Activated CD4-positive, alpha-beta T cell treated with anti-CD3 and anti-CD28 coated beads, Interleukin-2, amount 10 ng/mL, durations not matched to agents 24 days and 14 days (primary cell): ENCODE data around the gene TTLL9. TPM values are rescaled to one million over a fixed set of nuclear protein-coding genes. Genes with fewer than 3 reads are reported as not detected.

Experiments
- DNase-seq: peaks from one replicate; pipeline ENCODE4 v3.0.0; 2022
- H3K27ac Mint-ChIP-seq: one replicate; pipeline ENCODE4 v1.8.0; 2022; ENCODE audit warnings: mild to moderate bottlenecking, mixed read lengths
- H3K27me3 Mint-ChIP-seq: one replicate; pipeline ENCODE4 v1.8.0; 2022; ENCODE audit warnings: mixed read lengths
- H3K36me3 Mint-ChIP-seq: one replicate; pipeline ENCODE4 v1.8.0; 2022; ENCODE audit warnings: low read depth, mild to moderate bottlenecking, mixed read lengths
- H3K4me1 Mint-ChIP-seq: one replicate; pipeline ENCODE4 v1.8.0; 2021; ENCODE audit warnings: mixed read lengths
- H3K4me3 Mint-ChIP-seq: one replicate; pipeline ENCODE4 v1.8.0; 2022; ENCODE audit warnings: mild to moderate bottlenecking, moderate library complexity, mixed read lengths
- H3K9me3 Mint-ChIP-seq: one replicate; pipeline ENCODE4 v1.8.0; 2021; ENCODE audit warnings: mixed read lengths
- intact Hi-C: fragments of 100-400 bp; cut with micrococcal nuclease; formaldehyde crosslinking; loops from one replicate; pipeline ENCODE4 v1.15.1; 2023
- total RNA-seq: library from RNA; stranded (reverse); gene quantifications from 2 replicates; pipeline ENCODE4 v1.2.3, GENCODE V29; 2022

Gene TTLL9
- total RNA-seq, 1 donor from 2014 or later, result not detected

DNA sequence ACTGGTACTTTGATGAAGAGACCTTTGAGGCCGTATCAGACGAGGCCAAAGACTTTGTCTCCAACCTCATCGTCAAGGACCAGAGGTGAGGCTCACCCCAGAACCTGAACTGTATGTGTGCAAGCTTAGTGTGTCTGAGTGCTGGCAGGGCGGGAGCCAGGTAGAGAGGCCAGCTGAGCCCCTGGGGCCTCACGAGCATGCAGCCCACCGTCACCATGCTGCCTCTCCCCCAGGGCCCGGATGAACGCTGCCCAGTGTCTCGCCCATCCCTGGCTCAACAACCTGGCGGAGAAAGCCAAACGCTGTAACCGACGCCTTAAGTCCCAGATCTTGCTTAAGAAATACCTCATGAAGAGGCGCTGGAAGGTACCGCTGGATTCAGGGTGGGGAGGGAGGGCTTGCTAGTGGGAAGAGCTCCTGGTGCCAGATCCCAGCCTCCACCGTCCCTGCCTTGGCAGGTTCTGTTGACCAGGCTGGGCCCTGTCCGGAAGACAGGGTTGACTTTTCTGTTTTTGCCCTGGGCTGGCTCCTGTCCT, 38.6 kb upstream of the TTLL9 start:
- intact Hi-C loops, result no loop called here
- H3K36me3 Mint-ChIP-seq, result no peaks in the 10 kb centered on the region
- no peak overlapping the region for H3K27ac Mint-ChIP-seq
- H3K27me3 Mint-ChIP-seq, result no peaks in the 10 kb centered on the region
- no peak overlapping the region for H3K4me3 Mint-ChIP-seq
- DNase-seq, result no peak
- peaks cover 9% of the 10 kb centered on the region for H3K4me1 Mint-ChIP-seq
- H3K9me3 Mint-ChIP-seq, result no peaks in the 10 kb centered on the region

DNA sequence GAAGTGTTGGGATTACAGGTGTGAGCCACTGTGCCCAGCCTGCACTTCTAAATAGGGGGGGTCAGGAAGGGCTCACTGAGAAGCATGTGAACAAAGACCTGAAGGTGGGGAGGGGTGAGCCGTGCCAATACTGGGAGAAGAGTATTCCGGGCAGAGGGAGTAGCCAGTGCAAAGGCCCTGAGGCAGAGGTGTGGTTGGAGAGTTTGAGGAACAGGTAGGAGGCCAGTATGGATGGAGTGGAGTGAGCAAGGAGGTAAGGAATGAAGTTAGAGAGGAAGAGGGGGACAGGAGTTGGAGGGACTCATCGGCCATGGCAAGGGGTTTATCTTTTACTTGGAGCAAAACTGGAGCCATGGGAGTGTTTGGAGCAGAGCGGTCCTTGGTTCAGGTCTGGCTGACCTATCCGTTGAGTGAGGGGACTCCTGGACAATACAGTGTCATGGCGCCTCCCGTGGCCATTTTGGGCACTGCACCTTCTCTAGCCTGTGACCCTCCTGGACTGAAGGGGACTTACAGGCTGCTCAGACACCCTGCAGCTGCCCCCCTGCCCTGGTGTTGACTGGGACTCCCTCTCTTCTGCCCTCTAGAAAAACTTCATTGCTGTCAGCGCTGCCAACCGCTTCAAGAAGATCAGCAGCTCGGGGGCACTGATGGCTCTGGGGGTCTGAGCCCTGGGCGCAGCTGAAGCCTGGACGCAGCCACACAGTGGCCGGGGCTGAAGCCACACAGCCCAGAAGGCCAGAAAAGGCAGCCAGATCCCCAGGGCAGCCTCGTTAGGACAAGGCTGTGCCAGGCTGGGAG, 37.1 kb upstream of the TTLL9 start:
- Mint-ChIP-seq H3K4me3 (no peak overlapping the region), H3K4me1 (peaks cover 9% of the 10 kb centered on the region), H3K27me3 (no peaks in the 10 kb centered on the region), H3K27ac (no peak overlapping the region), H3K36me3 (no peaks in the 10 kb centered on the region), H3K9me3 (no peaks in the 10 kb centered on the region)
- peak; percentile 89 for DNase-seq
- intact Hi-C loops, result no loop called here

DNA sequence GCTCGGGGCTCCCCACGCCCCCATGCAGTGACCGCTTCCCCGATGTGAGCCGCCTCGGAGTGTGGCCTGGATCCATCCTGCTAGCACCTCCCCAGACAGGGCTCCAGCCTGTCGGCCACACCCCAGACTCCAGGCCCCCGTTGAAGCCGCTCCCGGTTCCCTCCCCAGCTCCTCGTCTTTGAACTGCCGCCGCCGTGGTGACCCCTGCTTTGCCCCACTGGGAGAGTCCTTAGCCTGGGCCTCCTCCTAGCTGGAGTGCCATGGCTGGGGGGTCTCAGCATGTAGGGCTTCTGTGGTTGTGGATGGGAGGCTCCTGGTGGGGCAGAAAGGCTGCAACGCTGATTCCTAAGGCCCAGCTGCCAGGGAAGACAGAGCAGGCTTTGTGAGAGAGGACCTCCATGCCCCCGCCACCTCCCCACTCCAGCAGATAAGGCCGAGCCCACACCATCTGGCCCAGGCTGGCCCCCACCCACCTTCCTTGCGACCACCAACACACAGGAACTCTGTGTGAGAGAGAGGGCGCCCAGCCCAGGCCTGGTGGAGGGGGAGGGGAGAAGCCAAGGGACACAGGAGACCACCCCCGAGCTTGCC, 36.4 kb upstream of the TTLL9 start:
- no peak overlapping the region for H3K4me3 Mint-ChIP-seq
- intact Hi-C loops, result no loop called here

DNA sequence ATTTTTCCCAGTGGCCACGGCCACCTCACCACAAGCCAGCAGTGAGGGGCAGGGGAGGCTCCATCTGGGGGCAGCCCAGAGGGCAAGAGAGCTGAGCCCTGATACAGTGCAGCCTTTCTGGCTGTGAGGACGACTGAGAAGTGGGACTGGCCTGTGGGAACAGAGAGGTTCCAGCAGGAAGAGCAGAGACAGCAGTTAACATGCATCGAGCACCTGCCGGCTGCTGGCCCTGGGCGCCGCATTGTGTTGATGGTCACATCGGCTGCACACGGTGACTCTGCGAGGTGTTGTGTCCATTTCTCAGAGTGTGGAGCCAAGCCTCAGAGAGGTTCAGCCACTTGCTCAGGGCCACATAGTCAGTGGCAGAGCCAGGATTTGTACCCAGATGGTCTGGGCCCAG, 34.9 kb upstream of the TTLL9 start:
- Mint-ChIP-seq H3K27ac (no peak overlapping the region), H3K9me3 (no peaks in the 10 kb centered on the region), H3K4me1 (peaks cover 9% of the 10 kb centered on the region), H3K27me3 (no peaks in the 10 kb centered on the region), H3K4me3 (no peak overlapping the region), H3K36me3 (no peaks in the 10 kb centered on the region)
- no peak for DNase-seq
- intact Hi-C loops, result no loop called here

More for the DNA sequence above, 36.4 kb upstream of the TTLL9 start:
- Mint-ChIP-seq H3K4me1 (peaks cover 9% of the 10 kb centered on the region), H3K27ac (no peak overlapping the region), H3K36me3 (no peaks in the 10 kb centered on the region), H3K27me3 (no peaks in the 10 kb centered on the region), H3K9me3 (no peaks in the 10 kb centered on the region)
- no peak for DNase-seq

DNA sequence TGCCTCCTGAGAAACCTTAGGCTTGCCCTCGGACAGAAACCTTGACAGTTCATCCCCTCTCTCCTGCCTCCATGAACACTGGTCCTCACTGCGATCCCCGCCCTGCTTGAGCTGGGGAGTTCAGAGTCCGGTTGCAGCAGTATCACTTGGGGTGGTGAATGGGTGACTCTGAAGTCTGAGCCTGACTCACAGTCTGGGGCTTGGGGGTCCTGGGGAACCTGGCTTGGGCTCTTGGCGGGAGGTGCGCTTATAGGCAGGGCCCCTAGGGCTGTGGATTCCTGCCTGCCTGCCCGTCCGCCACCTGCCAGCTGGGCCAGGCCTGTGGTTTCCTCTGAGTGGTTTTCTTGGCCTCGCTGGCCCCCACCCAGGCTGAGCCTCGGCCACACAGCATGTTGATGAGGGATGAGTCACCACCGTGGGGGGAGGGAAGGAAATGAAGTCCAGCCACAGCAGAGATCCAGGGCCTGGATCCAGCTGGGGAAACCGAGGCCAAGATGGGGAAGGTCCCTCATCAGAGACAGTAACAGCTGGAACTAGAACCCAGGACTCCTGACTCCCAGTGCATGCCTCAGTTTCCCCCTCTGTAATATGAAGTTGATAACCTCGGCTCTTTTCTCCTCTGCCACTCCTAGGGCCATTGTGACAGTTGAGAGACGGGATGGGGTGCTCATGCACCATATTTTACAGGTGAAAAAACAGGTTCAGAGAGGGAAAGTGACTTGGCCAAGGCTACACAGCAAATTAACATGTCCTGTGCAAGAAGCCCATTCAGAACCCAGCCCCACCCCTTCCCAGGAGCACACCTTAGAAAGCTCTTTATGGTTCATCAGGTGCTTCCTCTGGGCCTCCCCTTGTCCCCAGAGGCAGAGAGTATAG, 34.2 kb upstream of the TTLL9 start:
- intact Hi-C loops, result no loop called here
- H3K4me1 Mint-ChIP-seq, result peaks cover 9% of the 10 kb centered on the region
- no peaks in the 10 kb centered on the region for H3K27me3 Mint-ChIP-seq
- H3K36me3 Mint-ChIP-seq, result no peaks in the 10 kb centered on the region
- DNase-seq, result peak; percentile 74
- no peak overlapping the region for H3K4me3 Mint-ChIP-seq
- H3K27ac Mint-ChIP-seq, result no peak overlapping the region
- no peaks in the 10 kb centered on the region for H3K9me3 Mint-ChIP-seq

DNA sequence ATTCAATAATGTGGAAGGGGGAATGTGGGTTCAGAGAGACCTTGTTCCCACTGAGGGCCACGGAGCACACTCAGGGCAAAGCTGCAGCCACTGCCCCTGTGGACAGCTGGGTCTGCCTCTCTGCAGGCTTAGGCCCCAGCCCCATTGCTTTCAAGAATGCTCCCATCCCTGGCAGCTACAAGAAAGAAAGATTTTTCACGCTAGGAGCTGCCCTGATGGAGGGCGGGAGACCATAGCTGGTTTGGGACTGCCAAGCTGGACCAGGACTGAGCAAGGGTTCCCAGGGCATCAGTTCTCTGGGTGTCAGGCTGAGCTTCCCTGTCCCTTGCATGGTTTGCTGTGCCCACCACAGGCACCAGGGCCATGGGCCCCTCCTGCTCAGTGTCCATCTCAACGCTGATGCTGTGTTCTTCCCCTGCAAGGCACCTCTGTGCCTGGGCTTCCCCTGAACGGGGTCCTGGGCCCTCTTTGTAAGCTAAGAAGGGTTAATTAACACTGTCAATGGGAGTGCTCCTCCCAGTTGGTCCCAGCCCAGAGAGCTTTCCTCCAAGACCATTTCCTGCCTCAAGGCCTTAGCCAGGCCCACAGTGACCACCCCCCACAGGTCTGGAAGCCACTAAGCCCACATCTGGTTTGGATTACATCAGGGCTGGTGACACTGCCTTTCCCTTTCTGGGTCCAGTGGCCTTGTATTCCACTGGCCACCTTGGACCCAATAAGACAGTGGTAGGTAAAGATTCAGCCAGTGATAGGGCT, 33.4 kb upstream of the TTLL9 start:
- intact Hi-C loops, result no loop called here
- H3K4me3 Mint-ChIP-seq, result no peak overlapping the region
- no peak for DNase-seq
- H3K36me3 Mint-ChIP-seq, result no peaks in the 10 kb centered on the region
- no peak overlapping the region for H3K27ac Mint-ChIP-seq
- H3K9me3 Mint-ChIP-seq, result no peaks in the 10 kb centered on the region
- no peaks in the 10 kb centered on the region for H3K27me3 Mint-ChIP-seq
- H3K4me1 Mint-ChIP-seq, result peaks cover 9% of the 10 kb centered on the region

DNA sequence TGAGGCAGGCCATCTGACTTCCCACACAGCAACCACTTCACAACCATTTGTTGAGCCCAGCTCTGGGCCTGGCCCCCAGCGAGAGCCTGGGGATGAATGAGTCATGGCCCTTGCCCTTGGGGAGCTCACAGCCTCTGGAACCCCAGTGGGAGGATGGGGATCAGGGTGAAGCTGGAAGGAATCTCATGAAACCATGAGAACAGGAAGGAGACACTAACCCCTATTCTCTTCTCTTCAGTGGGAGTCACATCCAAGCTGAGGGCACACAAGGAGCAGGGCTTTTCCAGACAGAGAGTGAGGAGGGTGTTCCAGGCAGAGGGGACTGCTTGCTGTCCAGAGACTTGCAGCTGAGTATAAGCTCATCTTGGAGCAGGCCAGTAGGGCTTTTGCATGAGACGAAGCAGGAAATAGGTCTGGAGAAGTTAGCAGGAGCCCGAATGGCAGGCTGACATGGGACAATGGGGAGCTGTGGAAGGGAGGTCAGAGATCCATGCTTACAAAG, 32.5 kb upstream of the TTLL9 start:
- Mint-ChIP-seq H3K27me3 (no peaks in the 10 kb centered on the region), H3K4me1 (peaks cover 9% of the 10 kb centered on the region), H3K36me3 (no peaks in the 10 kb centered on the region), H3K9me3 (no peaks in the 10 kb centered on the region), H3K4me3 (no peak overlapping the region), H3K27ac (no peak overlapping the region)
- intact Hi-C loops, result no loop called here
- DNase-seq, result no peak

DNA sequence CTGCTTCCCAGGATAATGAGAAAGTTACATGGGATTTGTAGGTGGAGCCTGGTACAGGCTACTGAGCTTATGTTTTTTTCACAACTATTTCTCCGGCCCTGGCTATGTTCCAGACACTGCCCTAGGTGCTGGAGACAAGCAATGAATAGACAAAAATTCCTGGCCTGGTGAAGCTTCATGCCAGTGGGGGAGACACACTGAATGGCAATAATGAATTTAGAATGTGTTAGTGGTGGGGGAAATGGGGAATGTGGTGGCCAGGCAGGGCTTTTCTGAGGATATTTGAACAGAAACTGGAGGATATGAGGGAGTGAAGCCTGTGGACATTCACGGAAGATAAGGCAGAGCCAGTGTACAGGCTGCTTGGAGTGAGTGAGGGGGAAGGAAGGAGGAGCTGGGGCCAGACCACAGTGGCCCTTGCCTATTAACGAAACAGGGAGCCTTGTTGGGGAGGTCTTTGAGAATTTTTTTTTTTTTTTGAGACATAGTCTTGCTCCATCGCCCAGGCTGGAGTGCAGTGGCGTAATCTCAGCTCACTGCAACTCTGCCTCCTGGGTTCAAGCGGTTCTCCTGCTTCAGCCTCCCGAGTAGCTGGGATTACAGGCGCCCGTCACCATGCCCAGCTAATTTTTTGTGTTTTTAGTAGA, 31.7 kb upstream of the TTLL9 start:
- H3K4me1 Mint-ChIP-seq, result peaks cover 9% of the 10 kb centered on the region
- intact Hi-C loops, result no loop called here
- H3K27me3 Mint-ChIP-seq, result no peaks in the 10 kb centered on the region
- no peaks in the 10 kb centered on the region for H3K36me3 Mint-ChIP-seq
- no peaks in the 10 kb centered on the region for H3K9me3 Mint-ChIP-seq
- H3K4me3 Mint-ChIP-seq, result no peak overlapping the region
- no peak for DNase-seq
- no peak overlapping the region for H3K27ac Mint-ChIP-seq

DNA sequence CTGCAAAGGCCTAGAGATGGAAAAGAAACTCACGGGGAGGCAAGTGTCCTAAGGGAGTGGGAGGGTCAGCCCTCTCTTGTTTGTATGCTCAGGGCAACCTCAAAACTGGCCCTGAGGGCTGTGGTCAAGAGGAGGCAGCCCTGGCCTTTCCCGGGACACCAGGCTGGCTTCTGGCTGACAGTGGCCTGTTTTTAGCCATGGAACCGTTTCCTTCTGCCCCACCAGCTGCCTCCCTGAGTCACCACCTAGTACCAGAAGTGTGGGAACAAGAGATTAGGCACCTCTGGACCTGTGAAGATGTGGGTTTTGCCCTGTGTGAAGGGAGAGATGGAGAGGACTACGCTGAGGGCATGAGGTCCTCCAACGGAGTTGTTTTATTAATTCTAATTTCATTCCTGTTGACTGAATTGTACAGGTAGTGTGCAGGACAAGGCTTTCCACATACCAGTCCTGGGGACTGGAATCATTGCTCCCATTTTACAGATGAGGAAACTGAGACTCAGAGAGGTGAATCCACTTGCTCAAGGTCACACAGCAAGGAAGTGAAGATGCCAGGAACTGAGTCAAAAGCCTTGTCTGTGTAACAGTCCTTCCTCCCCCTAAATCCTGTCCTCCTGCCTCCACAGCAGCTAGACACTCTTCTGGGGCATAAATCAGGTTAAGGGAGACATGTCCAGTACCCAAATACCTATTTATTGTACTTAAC, 30.5 kb upstream of the TTLL9 start:
- Mint-ChIP-seq H3K27me3 (no peaks in the 10 kb centered on the region), H3K4me1 (peaks cover 9% of the 10 kb centered on the region), H3K4me3 (no peak overlapping the region), H3K9me3 (no peaks in the 10 kb centered on the region), H3K27ac (no peak overlapping the region), H3K36me3 (no peaks in the 10 kb centered on the region)
- intact Hi-C loops, result no loop called here
- no peak for DNase-seq

DNA sequence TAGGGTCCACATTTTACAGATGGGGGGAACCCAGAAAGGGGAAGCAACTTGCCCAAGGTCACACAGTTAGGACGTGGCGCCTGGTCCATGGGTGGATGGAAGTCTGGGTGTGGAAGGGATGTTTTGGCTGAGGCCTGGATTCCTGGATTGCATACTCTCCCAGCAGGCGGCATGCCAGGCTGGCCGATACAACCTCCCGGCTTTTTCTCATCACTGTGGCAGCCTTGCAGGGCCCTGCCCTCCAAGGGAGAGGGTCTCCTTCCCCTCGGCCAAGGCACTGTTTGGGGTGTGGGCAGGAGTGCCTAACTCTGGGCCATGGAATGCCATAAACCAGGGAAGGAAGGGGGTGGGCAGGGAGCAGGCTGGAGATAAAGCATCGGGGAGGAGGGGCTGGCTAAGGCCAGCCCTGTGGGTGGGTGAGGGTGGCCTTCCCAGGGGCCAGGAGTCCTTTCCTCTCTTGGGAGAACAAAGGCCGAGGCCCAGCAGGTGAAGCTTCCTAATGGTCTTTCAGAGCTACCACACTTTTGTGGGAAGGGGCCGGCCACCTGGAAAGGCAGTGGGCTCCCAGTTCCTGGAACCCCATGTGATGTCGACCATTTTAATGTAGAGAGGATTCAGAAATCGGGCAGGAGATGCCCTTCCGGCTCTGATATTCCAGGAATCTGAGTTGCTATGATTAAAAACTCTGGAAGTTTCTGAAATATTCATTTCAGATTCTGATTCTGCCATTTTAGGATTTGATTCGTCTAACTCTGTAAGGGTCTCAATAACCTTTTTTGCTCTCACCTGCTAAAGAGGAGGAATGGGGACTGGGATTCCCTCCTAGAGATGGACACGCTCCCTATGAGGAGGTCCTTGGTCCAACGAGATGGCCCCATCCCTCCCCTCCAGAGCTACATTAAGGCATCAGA, 29.3 kb upstream of the TTLL9 start:
- no peaks in the 10 kb centered on the region for H3K27me3 Mint-ChIP-seq
- no peaks in the 10 kb centered on the region for H3K9me3 Mint-ChIP-seq
- no peak overlapping the region for H3K27ac Mint-ChIP-seq
- intact Hi-C loops, result no loop called here
- no peak overlapping the region for H3K4me3 Mint-ChIP-seq
- H3K36me3 Mint-ChIP-seq, result no peaks in the 10 kb centered on the region
- H3K4me1 Mint-ChIP-seq, result peaks cover 5% of the 10 kb centered on the region
- no peak for DNase-seq

DNA sequence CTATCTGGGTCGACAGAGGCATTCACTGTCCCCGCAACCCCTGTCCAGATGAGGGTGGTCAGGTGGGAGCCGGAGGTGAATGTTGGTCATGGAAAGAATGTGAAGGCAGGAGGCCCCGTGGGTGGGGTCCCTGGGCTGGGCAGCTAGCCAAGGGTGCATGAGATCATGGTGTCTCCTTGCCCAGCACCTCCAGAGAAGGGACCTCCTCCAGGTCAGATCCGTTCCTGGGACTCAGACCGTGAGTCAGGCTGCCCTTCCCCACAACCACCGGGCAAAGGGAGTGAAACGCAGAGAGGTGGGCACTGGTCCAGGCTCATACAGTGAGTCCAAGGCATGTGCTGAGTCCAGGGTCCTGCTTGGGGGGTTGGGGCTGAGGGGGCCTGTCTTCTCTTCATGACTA, 28.5 kb upstream of the TTLL9 start:
- no peak for DNase-seq
- intact Hi-C loops, result no loop called here
- no peaks in the 10 kb centered on the region for H3K36me3 Mint-ChIP-seq

More for the DNA sequence above, 28.5 kb upstream of the TTLL9 start:
- no peaks in the 10 kb centered on the region for H3K9me3 Mint-ChIP-seq
- no peak overlapping the region for H3K4me3 Mint-ChIP-seq
- no peaks in the 10 kb centered on the region for H3K4me1 Mint-ChIP-seq
- H3K27me3 Mint-ChIP-seq, result no peaks in the 10 kb centered on the region
- no peak overlapping the region for H3K27ac Mint-ChIP-seq
